Inflammatory macrophage (primary cell): Measurements from ENCODE around the gene ABHD4.
A peak's percentile ranks its signal among the peaks of the same experiment; 100 is the strongest.
"Not testable (repeated sequence)": the region's sequence is repeated elsewhere in the genome, so short reads cannot be mapped to it uniquely, and the experiment has no call there.

Experiments used
- DNase-seq, 2 donors: peaks; one replicate each; pipeline ENCODE4 v3.0.0-alpha.2; 2020 to 2022

The ABHD4 gene

GRCh38 chr14:22627506-22628263 is 29.6 kb downstream of the ABHD4 start:
- DNase-seq: no peak

GRCh38 chr14:22629361-22629760 is 31.3 kb downstream of the ABHD4 start:
- no peak for DNase-seq

GRCh38 chr14:22630066-22630465 is 32.0 kb downstream of the ABHD4 start:
- DNase-seq: no peak

GRCh38 chr14:22630486-22630885 is 32.4 kb downstream of the ABHD4 start:
- no peak for DNase-seq

GRCh38 chr14:22634233-22634900 is 36.3 kb downstream of the ABHD4 start:
- DNase-seq: peak; percentile 7 to 43

GRCh38 chr14:22635980-22636379 is 37.9 kb downstream of the ABHD4 start:
- DNase-seq: not testable (repeated sequence)

GRCh38 chr14:22640192-22640591 is 42.1 kb downstream of the ABHD4 start:
- no peak for DNase-seq

GRCh38 chr14:22641846-22642245 is 43.7 kb downstream of the ABHD4 start:
- no peak for DNase-seq

- DNase-seq: no peak
Measured at GRCh38 chr14:22644305-22644635, 46.2 kb downstream of the ABHD4 start, which contains the start of gene OR6J1. Gene OR6J1, minus strand, starts transcription at chr14:22644352. Its CDS starts 9,541 bp downstream, at chr14:22634811.

- peak; percentile 40 to 85 for DNase-seq
Measured at GRCh38 chr14:22646570-22647254, 48.6 kb downstream of the ABHD4 start.

- DNase-seq: no peak
Measured at GRCh38 chr14:22648506-22648905, 50.4 kb downstream of the ABHD4 start.

GRCh38 chr14:22650046-22650739 is 52.1 kb downstream of the ABHD4 start:
- no peak for DNase-seq

- DNase-seq: peak in 1 of 2 donors; percentile 17
Measured at GRCh38 chr14:22650960-22651521, 52.9 kb downstream of the ABHD4 start.

- no peak for DNase-seq
Measured at GRCh38 chr14:22651586-22651985, 53.5 kb downstream of the ABHD4 start.

- DNase-seq: peak; percentile 68 to 72
Measured at GRCh38 chr14:22653012-22653621, 55.0 kb downstream of the ABHD4 start.

GRCh38 chr14:22656226-22656625 is 58.1 kb downstream of the ABHD4 start:
- DNase-seq: no peak

GRCh38 chr14:22656945-22657731 is 59.0 kb downstream of the ABHD4 start:
- DNase-seq: no peak

GRCh38 chr14:22657861-22658260 is 59.8 kb downstream of the ABHD4 start:
- peak; percentile 60 to 66 for DNase-seq

GRCh38 chr14:22658946-22659345 is 60.8 kb downstream of the ABHD4 start:
- no peak for DNase-seq

- DNase-seq: no peak
Measured at GRCh38 chr14:22660654-22661053, 62.6 kb downstream of the ABHD4 start.
